Spinal cord (tissue), 10 donors: ENCODE data around the gene COL8A2. TPM values are rescaled to one million over a fixed set of nuclear protein-coding genes. Genes with fewer than 3 reads are reported as not detected.

ENCODE experiments used
- DNase-seq, 6 donors: peaks; one replicate each; pipeline versions ENCODE4 v3.0.0 to v3.0.0-alpha.2; 2013 to 2015; ENCODE audit warnings: low spot score in 6 of 6, low read depth in 4 of 6
- H3K27ac ChIP-seq: one replicate; pipeline ENCODE4 v1.5.1; 2013; ENCODE audit warnings: low read depth, low read length, control low read depth
- H3K27me3 ChIP-seq: one replicate; pipeline ENCODE4 v1.6.1; 2013; ENCODE audit warnings: low read length; ENCODE audit not compliant: control insufficient read depth, insufficient read depth
- H3K36me3 ChIP-seq: one replicate; pipeline ENCODE4 v1.6.1; 2013; ENCODE audit warnings: low read length; ENCODE audit not compliant: control insufficient read depth, insufficient read depth
- H3K4me1 ChIP-seq: one replicate; pipeline ENCODE4 v1.6.1; 2013; ENCODE audit warnings: low read length; ENCODE audit not compliant: control insufficient read depth, insufficient read depth
- H3K4me3 ChIP-seq: one replicate; pipeline ENCODE4 v1.5.1; 2013; ENCODE audit warnings: low read depth, low read length, control low read depth
- H3K9me3 ChIP-seq: one replicate; pipeline ENCODE4 v1.6.1; 2013; ENCODE audit warnings: low read length; ENCODE audit not compliant: control insufficient read depth, insufficient read depth
- WGBS: methylation state at CpG from one replicate; pipeline ENCODE4 v1.1.5; 2013; ENCODE audit warnings: missing lambda C conversion rate; ENCODE audit not compliant: insufficient coverage; 5-methylcytosine and 5-hydroxymethylcytosine counted together
- polyA plus RNA-seq, 2 donors: library from polyadenylated mRNA; unstranded; fragments of 120-200 nt; gene quantifications; one replicate each; pipeline ENCODE4 v1.2.1, GENCODE V29; 2013; ENCODE audit not compliant: insufficient read length in 2 of 2
- total RNA-seq, 2 donors: library from RNA; depleted of rRNA in 1 of 2; stranded (reverse); fragments of 120-200 nt in 1 of 2; fragments of >200 nt in 1 of 2; gene quantifications; one replicate each; pipeline versions ENCODE4 v1.2.3 to v1.2.4, GENCODE V29; 2013 to 2014
- donor health status: healthy.

COL8A2 gene
- total and polyA plus RNA-seq, 4 donors, result 3.2 to 32.6 (median 11.5) TPM

- Histone ChIP-seq H3K4me1 (peaks cover 45% of the 10 kb centered on the region), H3K36me3 (peaks cover 3% of the 10 kb centered on the region), H3K27ac (peak overlapping the region; percentile 21), H3K27me3 (no peaks in the 10 kb centered on the region), H3K4me3 (no peak overlapping the region), H3K9me3 (no peaks in the 10 kb centered on the region)
- peak in 1 of 6 donors; percentile 54 for DNase-seq
- WGBS, result 53% methylated on average over 5 of the region's 5 CpGs
Measured at GRCh38 chr1:36116901-36117300, 8.1 kb downstream of the COL8A2 start.

DNA sequence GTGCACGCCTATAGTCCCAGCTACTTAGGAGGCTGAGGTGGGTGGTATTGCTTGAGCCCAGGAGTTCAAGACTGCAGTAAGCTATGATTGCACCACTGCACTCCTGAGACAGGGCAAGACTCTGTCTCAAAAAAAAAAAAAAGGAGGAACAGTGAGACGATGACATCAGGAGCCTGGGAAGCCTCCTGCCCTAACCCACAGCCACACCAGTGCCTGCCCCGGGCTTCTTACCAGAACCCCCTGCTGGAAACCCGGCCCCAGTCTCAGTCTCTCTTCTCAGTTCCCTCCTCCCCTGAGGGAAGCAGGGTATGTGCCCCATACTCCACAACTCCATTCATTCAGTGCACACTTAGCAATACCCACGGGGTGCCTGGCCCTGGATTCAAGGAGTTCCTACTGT lies 9.1 kb downstream of the COL8A2 start:
- H3K4me1 ChIP-seq, result peaks cover 45% of the 10 kb centered on the region
- no peak for DNase-seq
- no peak overlapping the region for H3K27ac ChIP-seq
- no peak overlapping the region for H3K4me3 ChIP-seq
- H3K36me3 ChIP-seq, result peaks cover 3% of the 10 kb centered on the region
- no peaks in the 10 kb centered on the region for H3K9me3 ChIP-seq
- no peaks in the 10 kb centered on the region for H3K27me3 ChIP-seq
- 59% methylated on average over 4 of the region's 5 CpGs for WGBS

- 26% methylated on average over 18 of the region's 18 CpGs for WGBS
- Histone ChIP-seq H3K27ac (peak overlapping the region; percentile 64), H3K36me3 (peaks cover 3% of the 10 kb centered on the region), H3K9me3 (no peaks in the 10 kb centered on the region), H3K27me3 (no peaks in the 10 kb centered on the region), H3K4me3 (no peak overlapping the region), H3K4me1 (peaks cover 45% of the 10 kb centered on the region)
- peak in 2 of 6 donors; percentile 18 to 74 for DNase-seq
Measured at GRCh38 chr1:36115200-36115669, 9.8 kb downstream of the COL8A2 start.

GRCh38 chr1:36114371-36114770 lies 10.7 kb downstream of the COL8A2 start:
- 69% methylated on average over 5 of the region's 5 CpGs for WGBS
- Histone ChIP-seq H3K27me3 (no peaks in the 10 kb centered on the region), H3K4me1 (peaks cover 39% of the 10 kb centered on the region), H3K4me3 (no peak overlapping the region), H3K9me3 (no peaks in the 10 kb centered on the region), H3K36me3 (peaks cover 3% of the 10 kb centered on the region), H3K27ac (no peak overlapping the region)
- DNase-seq, result no peak

DNA sequence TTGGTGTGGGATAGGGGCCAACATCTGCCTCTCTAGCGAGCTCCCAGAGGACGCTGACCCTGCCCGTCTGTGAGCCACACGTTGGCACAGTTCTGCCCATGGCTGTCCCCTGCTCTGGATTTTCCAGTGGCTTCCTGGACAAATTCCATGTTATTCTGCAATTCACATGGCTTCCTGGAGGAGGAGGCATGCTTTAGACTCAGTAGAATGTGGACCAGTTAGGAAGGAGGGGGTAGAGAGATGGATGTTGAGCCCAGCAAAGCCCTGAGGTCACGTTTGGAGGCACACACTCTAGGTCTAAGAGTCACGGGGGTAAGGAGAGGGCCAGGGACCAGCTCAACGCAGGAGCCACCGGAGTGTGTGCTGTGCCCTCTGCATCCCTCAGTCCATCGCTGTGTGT lies 12.2 kb downstream of the COL8A2 start:
- Histone ChIP-seq H3K9me3 (no peaks in the 10 kb centered on the region), H3K27ac (no peak overlapping the region), H3K4me1 (peaks cover 27% of the 10 kb centered on the region), H3K4me3 (no peak overlapping the region), H3K36me3 (peaks cover 3% of the 10 kb centered on the region), H3K27me3 (no peaks in the 10 kb centered on the region)
- DNase-seq, result no peak
- 85% methylated on average over 9 of the region's 9 CpGs for WGBS

GRCh38 chr1:36111151-36111550 lies 13.9 kb downstream of the COL8A2 start:
- no peaks in the 10 kb centered on the region for H3K27me3 ChIP-seq
- peaks cover 3% of the 10 kb centered on the region for H3K36me3 ChIP-seq
- WGBS, result 58% methylated on average over 4 of the region's 4 CpGs
- H3K4me3 ChIP-seq, result no peak overlapping the region
- no peak overlapping the region for H3K27ac ChIP-seq
- H3K9me3 ChIP-seq, result no peaks in the 10 kb centered on the region
- H3K4me1 ChIP-seq, result peaks cover 17% of the 10 kb centered on the region
- DNase-seq, result no peak

GRCh38 chr1:36109041-36109679 lies 15.9 kb downstream of the COL8A2 start:
- H3K9me3 ChIP-seq, result no peaks in the 10 kb centered on the region
- H3K4me1 ChIP-seq, result no peaks in the 10 kb centered on the region
- no peak for DNase-seq
- H3K27ac ChIP-seq, result no peak overlapping the region
- H3K4me3 ChIP-seq, result no peak overlapping the region
- H3K36me3 ChIP-seq, result no peaks in the 10 kb centered on the region
- no peaks in the 10 kb centered on the region for H3K27me3 ChIP-seq
- WGBS, result 88% methylated on average over 8 of the region's 11 CpGs

DNA sequence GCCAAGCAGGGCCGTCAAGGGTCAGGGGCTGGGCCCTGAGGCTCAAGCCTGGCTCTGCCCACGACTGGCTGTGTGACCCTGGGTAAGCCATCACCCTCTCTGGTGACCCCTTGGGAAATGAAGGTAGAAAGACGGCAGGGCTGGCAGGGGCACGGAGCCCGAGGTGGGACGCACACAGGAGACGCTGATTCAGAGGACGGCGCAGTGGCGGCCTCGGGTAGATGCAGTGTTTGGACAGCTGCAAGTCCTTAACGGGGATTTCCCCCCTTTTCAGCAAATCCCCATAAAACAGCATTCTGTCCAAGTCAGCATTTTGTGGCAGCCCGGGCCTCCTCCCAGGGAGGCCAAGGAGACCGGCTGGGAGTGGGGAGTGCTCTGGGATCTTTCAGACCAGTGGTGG lies 16.7 kb downstream of the COL8A2 start:
- Histone ChIP-seq H3K4me3 (no peak overlapping the region), H3K9me3 (no peaks in the 10 kb centered on the region), H3K4me1 (no peaks in the 10 kb centered on the region), H3K27ac (no peak overlapping the region), H3K27me3 (no peaks in the 10 kb centered on the region), H3K36me3 (no peaks in the 10 kb centered on the region)
- 74% methylated on average over 11 of the region's 14 CpGs for WGBS
- no peak for DNase-seq

GRCh38 chr1:36107394-36107793 lies 17.6 kb downstream of the COL8A2 start:
- no peaks in the 10 kb centered on the region for H3K27me3 ChIP-seq
- WGBS, result 84% methylated on average over 7 of the region's 9 CpGs
- no peaks in the 10 kb centered on the region for H3K9me3 ChIP-seq
- H3K4me1 ChIP-seq, result no peaks in the 10 kb centered on the region
- H3K36me3 ChIP-seq, result no peaks in the 10 kb centered on the region
- H3K27ac ChIP-seq, result no peak overlapping the region
- DNase-seq, result no peak
- no peak overlapping the region for H3K4me3 ChIP-seq

DNA sequence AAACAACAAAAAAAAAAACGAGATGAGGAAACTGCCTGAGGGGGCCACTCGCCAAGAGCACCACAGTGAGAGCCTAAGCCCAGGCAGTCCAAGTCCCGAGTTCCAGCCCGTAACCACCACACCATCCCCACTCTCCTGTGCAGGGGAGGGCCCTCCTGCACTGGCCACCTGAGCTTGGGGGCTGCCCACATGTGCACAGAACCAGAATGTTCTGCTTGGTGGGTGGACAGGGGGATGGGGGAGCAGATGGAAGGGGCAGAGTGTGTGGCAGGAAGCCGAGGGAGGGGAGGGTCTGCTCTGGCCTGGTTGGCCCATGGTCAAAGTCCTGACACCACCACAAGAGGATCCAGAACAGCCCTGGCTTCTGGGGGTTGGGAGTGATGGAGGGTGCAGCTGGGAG lies 18.8 kb downstream of the COL8A2 start:
- DNase-seq, result no peak
- Histone ChIP-seq H3K4me3 (no peak overlapping the region), H3K9me3 (no peaks in the 10 kb centered on the region), H3K4me1 (no peaks in the 10 kb centered on the region), H3K27me3 (no peaks in the 10 kb centered on the region), H3K36me3 (no peaks in the 10 kb centered on the region), H3K27ac (no peak overlapping the region)
- WGBS, result 36% methylated on average over 3 of the region's 5 CpGs
